ENCODE data around the gene RTP3.

DNA sequence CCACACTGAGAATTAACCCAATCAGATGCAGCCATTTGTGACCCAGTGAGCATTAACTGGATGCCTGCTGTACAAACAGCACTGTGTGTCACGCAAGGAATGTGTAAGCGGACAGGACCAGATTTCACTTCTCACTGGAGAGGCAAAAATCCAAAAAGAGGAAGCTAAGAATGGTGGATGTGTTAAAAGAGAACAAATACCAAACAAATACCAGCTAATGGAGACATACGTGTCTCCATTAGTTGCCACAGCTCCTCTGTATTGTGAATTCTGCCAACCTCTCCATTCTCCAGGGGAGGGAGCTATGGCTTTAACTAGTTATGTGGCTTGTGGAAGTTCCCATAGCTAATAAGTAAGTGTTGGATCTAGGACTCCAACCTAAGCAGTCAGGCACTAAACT lies 35.7 kb upstream of the RTP3 start:
- TF ChIP-seq CTCF (IDR thresholded peaks at IDR 0.05 in 4 of 5, conservative IDR thresholded peaks at IDR 0.05 in 1 of 5) = no peak
- TF ChIP-seq POLR2A (IDR thresholded peaks at IDR 0.05) = no peak

Measured in gastrocnemius medialis (tissue), 4 donors.